Measurements from ENCODE around the gene SEMA6D.

- no peak for TF ChIP-seq EZH2 (optimal IDR thresholded peaks at IDR 0.05; ENCODE audit: low read depth, low read length)
- no peak for TF ChIP-seq CTCF (IDR thresholded peaks at IDR 0.05; ENCODE audit: low read length)
Observed at GRCh38 chr15:47696351-47696750, 21.0 kb upstream of the SEMA6D start.

All from MM.1S (cell line).